HepG2 (cell line): ENCODE data around the gene CRIP1. TPM values are rescaled to one million over a fixed set of nuclear protein-coding genes. Genes with fewer than 3 reads are reported as not detected.

Experiments
- ATAC-seq: fragments of 200-7000 bp; cut with Tn5 transposase; 3 replicates; pipeline ENCODE4 v1.9.1; 2020; ENCODE audit warnings: mild to moderate bottlenecking, moderate library complexity
- BruUV-seq: library from RNA; stranded (reverse); fragments of 400-500 nt; replicated peaks from 2 replicates; lab custom pipeline; 2021; lab: Mats Ljungman, UMichigan
- CTCF ChIA-PET: fragments of 300-600 bp; formaldehyde crosslinking; extraction: SDS; loops from one replicate; lab custom pipeline; 2021; ENCODE audit warnings: low total read pairs, inconsistent platforms, low intra/inter-chr PET ratio; lab: Yijun Ruan, JAX
- POLR2A ChIA-PET: fragments of 350-600 bp; sonication (Branson Sonifier 250); formaldehyde crosslinking; loops from one replicate; lab custom pipeline; 2020; ENCODE audit warnings: antibody characterized with exemption, inconsistent platforms; lab: Yijun Ruan, JAX
- DNase-seq: peaks from one replicate; pipeline ENCODE4 v3.0.0-alpha.2; 2015; ENCODE audit warnings: low spot score
- FAIRE-seq: peaks from 3 replicates; lab custom pipeline; 2011; peaks lifted over from hg19 to GRCh38; lab: Jason Lieb, UNC
- H2AFZ ChIP-seq: one replicate; pipeline ENCODE4 v1.6.1; 2011; ENCODE audit warnings: low read length, inconsistent platforms
- H3K27ac ChIP-seq: fragments of 300-600 bp; 3 replicates; pipeline ENCODE4 v1.8.0; 2011; ENCODE audit warnings: mixed run types, mild to moderate bottlenecking, mixed read lengths, low read length, inconsistent platforms; ENCODE audit not compliant: insufficient read depth; ENCODE audit errors: extremely low read length
- H3K27me3 ChIP-seq, 2 experiments: fragments of 200-600 bp in 1 of 2; 2 replicates in 1 of 2; 3 replicates in 1 of 2; pipeline versions ENCODE4 v1.6.0 to v1.8.0; 2011; ENCODE audit warnings: low read length in 2 of 2, mild to moderate bottlenecking in 2 of 2, moderate library complexity in 2 of 2, inconsistent platforms in 1 of 2; ENCODE audit not compliant: insufficient read depth in 2 of 2, control insufficient read depth in 1 of 2
- H3K36me3 ChIP-seq, 2 experiments: fragments of 200-600 bp in 1 of 2; replicated peaks in 1 of 2; 2 replicates in 1 of 2; 3 replicates in 1 of 2; pipeline versions ENCODE4 v1.5.1 to v1.8.0; 2011; ENCODE audit warnings: low read length in 2 of 2, inconsistent platforms in 1 of 2; ENCODE audit not compliant: insufficient read depth in 2 of 2, control insufficient read depth in 1 of 2
- H3K4me1 ChIP-seq: 2 replicates; pipeline ENCODE4 v1.5.1; 2012; ENCODE audit warnings: low read length, inconsistent platforms; ENCODE audit not compliant: insufficient read depth
- H3K4me2 ChIP-seq: 2 replicates; pipeline ENCODE4 v1.6.0; 2011; ENCODE audit warnings: low read depth, low read length, inconsistent platforms
- H3K4me3 ChIP-seq, 3 experiments: fragments of 200-600 bp in 1 of 3; sonication (generic), shearing (Covaris generic) in 1 of 3; replicated peaks in 1 of 3; 2 replicates each; pipeline ENCODE4 v1.5.1; 2011 to 2016; ENCODE audit warnings: low read length in 3 of 3, inconsistent platforms in 2 of 3, low read depth in 2 of 3, mild to moderate bottlenecking in 2 of 3, control low read depth in 1 of 3, mixed read lengths in 1 of 3; ENCODE audit not compliant: insufficient read depth in 1 of 3
- H3K79me2 ChIP-seq: one replicate; pipeline ENCODE4 v1.6.1; 2011; ENCODE audit warnings: low read length, inconsistent platforms; ENCODE audit not compliant: insufficient read depth
- H3K9ac ChIP-seq: 2 replicates; pipeline ENCODE4 v1.6.0; 2011; ENCODE audit warnings: mild to moderate bottlenecking, low read depth, low read length, inconsistent platforms; ENCODE audit not compliant: insufficient read depth
- H3K9me3 ChIP-seq: 2 replicates; pipeline ENCODE4 v1.5.1; 2012; ENCODE audit warnings: mild to moderate bottlenecking, low read length
- H4K20me1 ChIP-seq: 2 replicates; pipeline ENCODE4 v1.6.0; 2011; ENCODE audit warnings: inconsistent platforms, mild to moderate bottlenecking, low read length, moderate library complexity; ENCODE audit not compliant: insufficient read depth
- AGO2 ChIP-seq: fragments of 200-400 bp; formaldehyde crosslinking; optimal IDR thresholded peaks from 2 replicates; pipeline ENCODE3; 2017; ENCODE audit warnings: mild to moderate bottlenecking, low read depth, low read length, moderate library complexity
- ATF2 ChIP-seq: sonication (generic); formaldehyde crosslinking; IDR thresholded peaks from 2 replicates; pipeline ENCODE4 v1.4.0; 2020; ENCODE audit warnings: missing genetic modification reagents
- ATM ChIP-seq: fragments of 450-650 bp; IDR thresholded peaks from 2 replicates; pipeline ENCODE4 v1.7.1; 2017; ENCODE audit warnings: mild to moderate bottlenecking, borderline replicate concordance
- CEBPG ChIP-seq: IDR thresholded peaks from 2 replicates; pipeline ENCODE4 v1.6.1; 2016
- GTF2F1 ChIP-seq: fragments of 150-350 bp; IDR thresholded peaks from 2 replicates; pipeline ENCODE4 v1.6.1; 2014; ENCODE audit warnings: low read length
- IKZF1 ChIP-seq: fragments of 450-650 bp; IDR thresholded peaks from 2 replicates; pipeline ENCODE4 v1.7.1; 2016
- IKZF4 ChIP-seq: sonication (generic); formaldehyde crosslinking; IDR thresholded peaks from 2 replicates; pipeline ENCODE4 v1.5.1; 2020; ENCODE audit warnings: borderline replicate concordance, mild to moderate bottlenecking, low read depth, missing genetic modification reagents; ENCODE audit errors: not compliant biosample characterization
- IRF2 ChIP-seq: IDR thresholded peaks from 2 replicates; pipeline ENCODE4 v1.6.1; 2018; ENCODE audit warnings: missing genetic modification reagents, missing compliant biosample characterization
- NCOA2 ChIP-seq: sonication (generic); formaldehyde crosslinking; IDR thresholded peaks from 2 replicates; pipeline ENCODE4 v1.8.0; 2022; ENCODE audit warnings: inconsistent platforms
- NFYC ChIP-seq: IDR thresholded peaks from 2 replicates; pipeline ENCODE4 v1.6.1; 2016; ENCODE audit warnings: missing genetic modification reagents, missing compliant biosample characterization
- PHF21A ChIP-seq: sonication (generic); formaldehyde crosslinking; IDR thresholded peaks from 2 replicates; pipeline ENCODE4 v1.5.0; 2020; ENCODE audit warnings: mild to moderate bottlenecking, missing genetic modification reagents
- SALL2 ChIP-seq: sonication (generic); formaldehyde crosslinking; IDR thresholded peaks from 2 replicates; pipeline ENCODE4 v1.8.1; 2023; ENCODE audit warnings: mild to moderate bottlenecking, missing genetic modification reagents, inconsistent platforms
- SRSF9 ChIP-seq: fragments of 200-400 bp; formaldehyde crosslinking; IDR thresholded peaks from 2 replicates; pipeline ENCODE4 v1.6.1; 2018; ENCODE audit warnings: borderline replicate concordance, mild to moderate bottlenecking, low read depth, low read length; ENCODE audit not compliant: insufficient read depth, poor library complexity, severe bottlenecking
- TEAD2 ChIP-seq: sonication (generic); formaldehyde crosslinking; IDR thresholded peaks from 2 replicates; pipeline ENCODE4 v1.9.0; 2021; ENCODE audit warnings: missing genetic modification reagents
- ZFP36L1 ChIP-seq: sonication (generic); formaldehyde crosslinking; IDR thresholded peaks from 2 replicates; pipeline ENCODE4 v1.8.0; 2022; ENCODE audit warnings: mild to moderate bottlenecking, missing genetic modification reagents, moderate library complexity
- ZMAT3 ChIP-seq: sonication (generic); formaldehyde crosslinking; conservative IDR thresholded peaks from 2 replicates; pipeline ENCODE4 v1.7.0; 2021; ENCODE audit warnings: missing genetic modification reagents
- ZNF160 ChIP-seq: sonication (generic); formaldehyde crosslinking; IDR thresholded peaks from 2 replicates; pipeline ENCODE4 v1.8.0; 2022; ENCODE audit warnings: mild to moderate bottlenecking, inconsistent platforms, missing genetic modification reagents
- ZNF460 ChIP-seq: sonication (generic); formaldehyde crosslinking; IDR thresholded peaks from 2 replicates; pipeline ENCODE4 v1.5.1; 2020; ENCODE audit warnings: missing genetic modification reagents, mild to moderate bottlenecking, borderline replicate concordance
- ZNF556 ChIP-seq: sonication (generic); formaldehyde crosslinking; IDR thresholded peaks from 2 replicates; pipeline ENCODE4 v1.4.0; 2020; ENCODE audit warnings: mild to moderate bottlenecking, missing genetic modification reagents, borderline replicate concordance
- ZNF619 ChIP-seq: sonication (generic); formaldehyde crosslinking; IDR thresholded peaks from 2 replicates; pipeline ENCODE4 v1.4.0; 2020; ENCODE audit warnings: mild to moderate bottlenecking, missing genetic modification reagents
- ZNF674 ChIP-seq: sonication (generic); formaldehyde crosslinking; IDR thresholded peaks from 2 replicates; pipeline ENCODE4 v1.5.0; 2020; ENCODE audit warnings: low read depth, mild to moderate bottlenecking, missing genetic modification reagents
- ZSCAN9 ChIP-seq: IDR thresholded peaks from 2 replicates; pipeline ENCODE4 v1.6.1; 2016; ENCODE audit warnings: borderline replicate concordance
- WGBS: methylation state at CpG from one replicate; pipeline ENCODE4 v1.1.6; 2017; ENCODE audit warnings: low lambda C conversion rate; 5-methylcytosine and 5-hydroxymethylcytosine counted together
- in situ Hi-C: cut with HindIII; loops from 2 replicates; pipeline ENCODE4 v1.10.0; 2017; ENCODE audit warnings: low pct_unique_long_range_greater_than_20kb; ENCODE audit not compliant: extremely low pct_ligation_motif_present
- intact Hi-C: fragments of 100-400 bp; cut with micrococcal nuclease; formaldehyde crosslinking; loops from one replicate; pipeline ENCODE4 v1.10.0; 2022; ENCODE audit not compliant: unreplicated experiment
- polyA plus RNA-seq, 8 experiments: library from polyadenylated mRNA; depleted of rRNA in 3 of 8; stranded (reverse) in 7 of 8; unstranded in 1 of 8; fragments of >200 nt; fragmentation: Illumina TruSeq in 4 of 8; extraction: Trizol in 4 of 8; gene quantifications; 2 replicates each; pipeline versions ENCODE4 v1.2.1 to v1.2.3, GENCODE V29; 2011 to 2016; ENCODE audit warnings: low read depth in 4 of 8, missing spikeins in 1 of 8, mixed read lengths in 1 of 8; ENCODE audit not compliant: insufficient read depth in 1 of 8
- total RNA-seq, 5 experiments: library from RNA; depleted of rRNA; stranded (reverse); fragments of >200 nt; fragmentation: Illumina TruSeq; extraction: Trizol; gene quantifications; 2 replicates each; pipeline ENCODE4 v1.2.3, GENCODE V29; 2016; ENCODE audit warnings: low read depth in 1 of 5

CRIP1 gene
- total and polyA plus RNA-seq, 2 of the 13 experiments (the other 11 are each of a cell fraction or from before 2014, with no cell fraction given), result 53.9 to 59.5 TPM

GRCh38 chr14:105498430-105499255, 12.0 kb downstream of the CRIP1 start (continued):
- no peak for TF ChIP-seq SRSF9

- H3K4me1 ChIP-seq, result peaks cover 92% of the 10 kb centered on the region
- intact Hi-C loops (loop anchor here (1.0 to 10.0 kb wide), 2 partner anchors 8 to 185 kb away; partner anchors contain the start of genes PACS2 and TEDC1), in situ Hi-C loops (no loop called here)
- H3K36me3 ChIP-seq, result no peaks in the 10 kb centered on the region; a peak in 1 of 5 replicates
- BruUV-seq, result no TSS peak
- peak overlapping the region; percentile 96 for H3K27ac ChIP-seq
- H4K20me1 ChIP-seq, result no peaks in the 10 kb centered on the region
- peak; percentile 91 for DNase-seq
- WGBS, result no CpG with 5 or more reads among the region's 27 CpGs
- peaks cover 18% of the 10 kb centered on the region for H3K79me2 ChIP-seq
- ATAC-seq, result peak; percentile 62
- H3K9ac ChIP-seq, result peak overlapping the region; percentile 79
- H3K27me3 ChIP-seq, result no peaks in the 10 kb centered on the region
- H3K4me2 ChIP-seq, result peak overlapping the region; percentile 67
- no peak overlapping the region for H2AFZ ChIP-seq
- CTCF ChIA-PET, result no interaction called here
- H3K4me3 ChIP-seq, result peak overlapping the region in 2 of 3 experiments; percentile 6 to 52; a peak in 2 of 6 replicates
- H3K9me3 ChIP-seq, result no peaks in the 10 kb centered on the region
- FAIRE-seq, result peak; percentile 72
- POLR2A ChIA-PET, result interaction anchor here (0.9 to 1.8 kb wide), 6 partner anchors 8 to 199 kb away, joined by 3 to 8 read pairs (median 4); partner anchors contain the start of genes BRF1 and TMEM121
- TF ChIP-seq ZNF160 (CRISPR knock-in tag) (no peak), CEBPG (CRISPR knock-in tag) (no peak; the same call in 1 of the 2 replicates), SALL2 (peak; percentile 70; the same call in 1 of the 2 replicates), NFYC (CRISPR knock-in tag) (no peak), IRF2 (CRISPR knock-in tag) (peak; percentile 68), ATM (no peak), IKZF4 (CRISPR knock-in tag) (no peak), ZNF556 (CRISPR knock-in tag) (peak; percentile 55; the same call in 1 of the 2 replicates), ZNF674 (CRISPR knock-in tag) (no peak), IKZF1 (no peak), ZNF460 (CRISPR knock-in tag) (peak; percentile 9; the same call in 1 of the 2 replicates), GTF2F1 (no peak), NCOA2 (CRISPR knock-in tag) (peak; percentile 83), ZMAT3 (CRISPR knock-in tag) (peak; percentile 69; the same call in 1 of the 2 replicates), ZNF619 (no peak; the same call in 1 of the 2 replicates), ATF2 (peak; percentile 75; the same call in 1 of the 2 replicates), ZFP36L1 (CRISPR knock-in tag) (no peak; the same call in 1 of the 2 replicates), AGO2 (peak; percentile 65), PHF21A (peak; percentile 97), TEAD2 (CRISPR knock-in tag) (0 out of 2 replicates have a peak, but pooled peaks have one; percentile 25), ZSCAN9 (CRISPR knock-in tag) (no peak)
These were observed 12.8 kb downstream of the CRIP1 start for GRCh38 chr14:105499256-105500035.
